ENCODE data around the gene GPC6.

GPC6 gene

GRCh38 chr13:94329754-94330551, 1103.3 kb downstream of the GPC6 start (continued):
- TF ChIP-seq ZNF692 (tag by site-specific recombination; IDR thresholded peaks at IDR 0.05) (peak; percentile 70), ZBTB17 (tag by site-specific recombination; IDR thresholded peaks at IDR 0.05) (0 out of 2 replicates have a peak, but pooled peaks have one; percentile 17), ZNF624 (tag by site-specific recombination; IDR thresholded peaks at IDR 0.05) (no peak), ZNF133 (tag by site-specific recombination; IDR thresholded peaks at IDR 0.05) (no peak), ZNF155 (tag by site-specific recombination; IDR thresholded peaks at IDR 0.05) (no peak), ZNF785 (tag by site-specific recombination; IDR thresholded peaks at IDR 0.05) (no peak), ZFP69B (tag by site-specific recombination; IDR thresholded peaks at IDR 0.05) (peak; percentile 32; the same call in 1 of the 2 replicates), ZNF501 (tag by site-specific recombination; IDR thresholded peaks at IDR 0.05) (no peak), ZNF549 (tag by site-specific recombination; IDR thresholded peaks at IDR 0.05) (no peak), ZNF514 (tag by site-specific recombination; IDR thresholded peaks at IDR 0.05) (no peak)

GRCh38 chr13:94330552-94331071, 1104.0 kb downstream of the GPC6 start:
- POLR2A ChIA-PET = no interaction called here
- Histone ChIP-seq H3K36me3 (ENCODE audit: control insufficient read depth in 2 of 2, insufficient read depth in 1 of 2, low read length in 2 of 2) (no peaks in the 10 kb centered on the region), H3K27ac (ENCODE audit: extremely low read depth, low read depth, low read length) (no peak overlapping the region), H3K4me1 (ENCODE audit: control insufficient read depth, insufficient read depth, low read length) (no peaks in the 10 kb centered on the region), H3K9me3 (ENCODE audit: control insufficient read depth, insufficient read depth, low read depth, low read length) (no peaks in the 10 kb centered on the region), H3K4me3 (ENCODE audit: low read depth, low read length) (no peak overlapping the region)
- CTCF ChIA-PET = interaction anchor here (1.0 kb wide), 1 partner anchor 31 kb away, joined by 3 read pairs; no protein-coding TSS in a partner anchor
- no peak for TF ChIP-seq YY1 (tag by site-specific recombination; IDR thresholded peaks at IDR 0.05)
- TF ChIP-seq ZNF747 (tag by site-specific recombination; IDR thresholded peaks at IDR 0.05) = no peak
- no peak for TF ChIP-seq ZSCAN16 (tag by site-specific recombination; IDR thresholded peaks at IDR 0.05)
- no peak for TF ChIP-seq ZNF785 (tag by site-specific recombination; IDR thresholded peaks at IDR 0.05)
- no peak for TF ChIP-seq ZNF654 (tag by site-specific recombination; IDR thresholded peaks at IDR 0.05; ENCODE audit: low read depth)
- no peak for TF ChIP-seq ZNF510 (tag by site-specific recombination; IDR thresholded peaks at IDR 0.05; ENCODE audit: insufficient replicate concordance)
- no peak for TF ChIP-seq ZNF600 (tag by site-specific recombination; IDR thresholded peaks at IDR 0.05)
- no peak for TF ChIP-seq KLF8 (tag by site-specific recombination; IDR thresholded peaks at IDR 0.05)
- no peak for TF ChIP-seq BCL11A (tag by site-specific recombination; IDR thresholded peaks at IDR 0.05; ENCODE audit: low read depth)
- TF ChIP-seq ATF2 (tag by site-specific recombination; IDR thresholded peaks at IDR 0.05; ENCODE audit: low read depth) = no peak
- no peak for TF ChIP-seq ZNF48 (tag by site-specific recombination; IDR thresholded peaks at IDR 0.05)
- TF ChIP-seq OSR2 (tag by site-specific recombination; IDR thresholded peaks at IDR 0.05) = no peak
- no peak for TF ChIP-seq SP7 (tag by site-specific recombination; IDR thresholded peaks at IDR 0.05)
- no peak for TF ChIP-seq ZNF521 (tag by site-specific recombination; IDR thresholded peaks at IDR 0.05)
- TF ChIP-seq ZNF837 (tag by site-specific recombination; IDR thresholded peaks at IDR 0.05) = no peak
- TF ChIP-seq ZNF148 (tag by site-specific recombination; IDR thresholded peaks at IDR 0.05; ENCODE audit: borderline replicate concordance) = no peak
- TF ChIP-seq KLF16 (tag by site-specific recombination; IDR thresholded peaks at IDR 0.05) = no peak
